Ishikawa (cell line): ENCODE results near the gene PURB.

Experiments
- CEBPB ChIP-seq: IDR thresholded peaks from 2 replicates; pipeline ENCODE4 v1.6.1; 2012
- CREB1 ChIP-seq: IDR thresholded peaks from 2 replicates; pipeline ENCODE4 v1.6.1; 2012; ENCODE audit warnings: low read depth
- EGR1 ChIP-seq: IDR thresholded peaks from 2 replicates; pipeline ENCODE4 v1.6.1; 2012
- EP300 ChIP-seq: IDR thresholded peaks from 2 replicates; pipeline ENCODE4 v1.6.1; 2012; ENCODE audit warnings: borderline replicate concordance
- NFIC ChIP-seq: IDR thresholded peaks from 2 replicates; pipeline ENCODE4 v1.6.1; 2012
- RAD21 ChIP-seq: IDR thresholded peaks from 2 replicates; pipeline ENCODE4 v1.6.1; 2012; ENCODE audit warnings: low read depth
- REST ChIP-seq: IDR thresholded peaks from 2 replicates; pipeline ENCODE4 v1.6.1; 2012; ENCODE audit warnings: low read depth, mild to moderate bottlenecking
- TAF1 ChIP-seq: IDR thresholded peaks from 2 replicates; pipeline ENCODE4 v1.6.1; 2012; ENCODE audit warnings: low read depth, mild to moderate bottlenecking
- TCF12 ChIP-seq: IDR thresholded peaks from 2 replicates; pipeline ENCODE4 v1.6.1; 2012; ENCODE audit warnings: low read depth
- TEAD4 ChIP-seq: IDR thresholded peaks from 2 replicates; pipeline ENCODE4 v1.6.1; 2012
- YY1 ChIP-seq: IDR thresholded peaks from 2 replicates; pipeline ENCODE4 v1.6.1; 2012; ENCODE audit warnings: low read depth
- ZBTB7A ChIP-seq: IDR thresholded peaks from 2 replicates; pipeline ENCODE4 v1.6.1; 2012; ENCODE audit warnings: low read depth

GRCh38 chr7:44872787-44873186 lies 12.5 kb downstream of the PURB start:
- TF ChIP-seq ZBTB7A = no peak
- TF ChIP-seq NFIC = no peak
- no peak for TF ChIP-seq REST
- TF ChIP-seq YY1 = no peak
- TF ChIP-seq CEBPB = no peak
- TF ChIP-seq EP300 = no peak
- no peak for TF ChIP-seq RAD21
- no peak for TF ChIP-seq TAF1
- no peak for TF ChIP-seq EGR1
- TF ChIP-seq TCF12 = no peak
- TF ChIP-seq TEAD4 = no peak
- no peak for TF ChIP-seq CREB1
